ENCODE results near the gene TPD52L2. TPM values are rescaled to one million over a fixed set of nuclear protein-coding genes. Genes with fewer than 3 reads are reported as not detected.
"Not testable (repeated sequence)": the region's sequence is repeated elsewhere in the genome, so short reads cannot be mapped to it uniquely, and the experiment has no call there.

The TPD52L2 gene
- total RNA-seq, 1 donor from 2014 or later: 78.0 TPM

GRCh38 chr20:63851548-63851943 lies 13.5 kb upstream of the TPD52L2 start:
- ATAC-seq; intact Hi-C loops (cut with micrococcal nuclease); DNase-seq: not testable (repeated sequence)

- DNase-seq; intact Hi-C loops (cut with micrococcal nuclease); ATAC-seq: not testable (repeated sequence)
Observed at GRCh38 chr20:63853733-63854068, 11.4 kb upstream of the TPD52L2 start.

GRCh38 chr20:63854069-63854765 lies 10.9 kb upstream of the TPD52L2 start:
- intact Hi-C loops (cut with micrococcal nuclease): no loop called here
- ATAC-seq: peak; percentile 46
- peak; percentile 61 for DNase-seq

DNA sequence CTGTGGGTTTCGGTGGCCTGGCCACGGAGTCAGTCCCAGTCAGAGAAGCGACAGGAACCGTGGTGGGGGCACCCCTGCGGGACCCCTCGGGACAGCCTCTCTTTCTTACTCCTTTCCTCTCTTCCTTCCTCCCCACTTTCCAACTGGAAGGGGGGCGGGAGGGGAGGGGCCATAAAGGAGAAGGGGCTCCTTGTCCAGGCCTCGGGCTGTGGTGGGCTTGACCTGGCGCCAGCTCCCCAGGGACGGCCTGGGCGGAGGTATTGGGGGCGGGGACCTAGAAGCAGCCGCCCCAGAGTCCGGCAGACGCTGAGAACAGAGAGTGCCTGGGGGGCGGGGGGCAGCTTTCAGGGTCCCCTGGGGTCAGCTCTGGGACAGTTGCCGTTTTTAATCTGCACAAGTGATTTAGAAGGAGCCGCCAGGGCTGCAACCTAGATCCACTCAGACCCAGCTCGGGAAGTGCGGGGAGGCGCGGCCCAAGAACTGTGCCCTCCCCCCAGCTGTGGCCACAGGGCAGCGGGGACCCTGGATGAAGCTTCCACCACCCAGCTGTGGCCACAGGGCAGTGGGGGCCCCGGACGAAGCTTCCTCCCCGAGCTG lies 10.2 kb upstream of the TPD52L2 start:
- DNase-seq (peak; percentile 80), ATAC-seq (peak; percentile 61)
- intact Hi-C loops (cut with micrococcal nuclease): no loop called here

GRCh38 chr20:63855363-63856097 lies 9.5 kb upstream of the TPD52L2 start:
- peak; percentile 4 for ATAC-seq
- intact Hi-C loops (cut with micrococcal nuclease): no loop called here
- no peak for DNase-seq

- intact Hi-C loops (cut with micrococcal nuclease): no loop called here
- no peak for DNase-seq
Observed at GRCh38 chr20:63856098-63856511, 9.0 kb upstream of the TPD52L2 start.

DNA sequence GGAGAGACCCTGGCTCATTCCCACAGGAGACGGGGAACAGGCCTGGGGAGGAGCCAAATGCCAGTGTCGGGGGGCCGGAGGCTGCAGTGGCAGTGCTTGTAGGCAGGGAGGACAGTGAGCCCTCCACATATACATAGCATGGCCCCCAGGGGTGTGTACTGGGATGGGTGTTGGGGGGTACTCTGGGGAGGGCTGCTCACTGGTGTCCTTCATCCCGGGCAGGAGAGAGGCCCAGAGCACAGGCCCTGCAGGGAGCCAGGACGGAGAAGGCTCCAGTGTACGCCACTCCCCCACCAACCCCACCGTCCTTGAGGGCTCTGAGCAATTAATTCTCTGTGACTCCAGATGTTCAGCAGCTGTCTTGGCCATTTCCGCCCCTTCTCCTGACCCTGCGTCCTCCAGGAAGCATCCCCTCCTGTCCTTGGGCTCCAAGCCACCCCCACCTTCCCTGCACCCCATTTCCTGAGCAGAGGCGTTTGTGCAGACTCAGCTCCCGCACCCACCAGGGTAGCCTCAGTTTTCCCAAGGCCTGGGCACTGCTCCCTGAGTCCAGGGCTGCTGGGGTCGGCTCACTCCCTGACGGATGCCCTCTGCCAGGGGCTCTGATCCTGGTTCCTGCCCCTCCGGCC lies 7.2 kb upstream of the TPD52L2 start:
- DNase-seq: peak; percentile 62
- ATAC-seq: peak; percentile 35
- intact Hi-C loops (cut with micrococcal nuclease): no loop called here

More at GRCh38 chr20:63856098-63856511, 9.0 kb upstream of the TPD52L2 start:
- ATAC-seq: no peak

- intact Hi-C loops (cut with micrococcal nuclease): no loop called here
- ATAC-seq: peak; percentile 48
- DNase-seq: peak; percentile 68
Observed at GRCh38 chr20:63858393-63859165, 6.5 kb upstream of the TPD52L2 start.

- intact Hi-C loops (cut with micrococcal nuclease): no loop called here
- no peak for ATAC-seq
Observed at GRCh38 chr20:63859166-63859699, 5.8 kb upstream of the TPD52L2 start.

DNA sequence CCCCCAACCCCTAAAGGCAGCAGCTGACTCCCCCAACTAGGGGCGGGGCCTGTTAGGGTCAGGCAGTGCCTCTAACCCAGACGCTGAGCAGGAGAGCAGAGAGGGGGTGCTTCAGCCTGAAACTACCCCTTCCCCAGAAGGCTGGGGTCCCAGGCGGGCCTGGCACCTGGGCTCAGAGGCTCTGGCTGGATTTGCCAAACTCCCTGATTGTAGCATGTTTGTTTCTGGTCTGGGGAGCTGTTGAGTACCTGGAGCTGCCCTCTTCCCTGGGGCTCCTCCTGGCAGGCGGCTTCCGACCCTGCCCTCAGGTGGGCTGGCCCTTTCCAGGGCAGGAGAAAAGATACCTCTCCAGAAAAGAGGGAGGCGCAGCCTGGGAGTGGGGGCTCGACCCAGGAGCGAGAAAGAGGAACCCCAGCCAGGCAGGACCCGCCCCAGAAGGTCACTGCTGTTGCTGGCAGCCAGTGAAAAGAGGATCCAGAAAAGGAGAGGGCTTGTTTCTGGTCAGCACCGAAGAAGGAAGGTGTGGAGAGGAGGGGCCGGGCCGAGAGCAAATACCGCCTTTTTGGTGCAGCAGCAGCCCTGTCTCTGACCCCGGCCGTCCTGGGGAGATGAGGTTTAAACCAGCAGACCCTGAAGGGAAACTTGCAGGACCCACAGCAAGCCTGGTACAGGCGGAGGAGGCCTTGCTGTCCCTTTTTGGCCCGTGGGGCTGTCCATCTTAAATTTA lies 4.6 kb upstream of the TPD52L2 start:
- DNase-seq (peak; percentile 42), ATAC-seq (no peak)
- intact Hi-C loops (cut with micrococcal nuclease): loop anchor here (10.0 kb wide), 1 partner anchor 76 kb away; no protein-coding TSS in a partner anchor

More at GRCh38 chr20:63859166-63859699, 5.8 kb upstream of the TPD52L2 start:
- DNase-seq: no peak

DNA sequence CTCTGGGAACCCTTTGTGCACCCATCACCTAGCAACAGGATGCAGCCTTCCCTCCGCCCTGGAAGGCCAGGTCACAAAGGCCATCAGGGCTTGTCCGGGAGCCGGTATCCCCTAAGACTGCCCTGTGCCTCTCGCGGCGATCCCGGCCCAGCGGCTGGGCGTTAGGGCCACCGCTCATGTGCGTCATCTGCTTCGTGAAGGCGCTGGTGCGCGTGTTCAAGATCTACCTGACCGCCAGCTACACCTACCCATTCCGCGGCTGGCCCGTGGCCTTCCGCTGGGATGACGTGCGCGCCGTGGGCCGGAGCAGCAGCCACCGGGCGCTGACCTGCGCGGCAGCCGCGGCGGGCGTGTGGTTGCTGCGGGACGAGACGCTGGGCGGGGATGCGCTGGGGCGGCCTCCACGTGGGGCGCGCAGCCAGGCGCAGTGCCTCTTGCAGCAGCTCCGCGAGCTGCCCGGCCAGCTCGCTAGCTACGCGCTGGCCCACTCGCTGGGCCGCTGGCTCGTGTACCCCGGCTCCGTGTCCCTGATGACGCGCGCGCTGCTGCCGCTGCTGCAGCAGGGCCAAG lies 3.6 kb upstream of the TPD52L2 start, which contains the start of gene ABHD16B:
TSS of gene ABHD16B (plus strand) at position 134 of the 570 bp plus-strand sequence. CDS start at position 177, 43 bp downstream.
- ATAC-seq (no peak), DNase-seq (no peak)
- intact Hi-C loops (cut with micrococcal nuclease): loop anchor here (10.0 kb wide), 1 partner anchor 77 kb away; no protein-coding TSS in a partner anchor

- ATAC-seq: no peak
- no peak for DNase-seq
- intact Hi-C loops (cut with micrococcal nuclease): loop anchor here (10.0 kb wide), 1 partner anchor 77 kb away; no protein-coding TSS in a partner anchor
Observed at GRCh38 chr20:63861981-63862901, 2.8 kb upstream of the TPD52L2 start.

DNA sequence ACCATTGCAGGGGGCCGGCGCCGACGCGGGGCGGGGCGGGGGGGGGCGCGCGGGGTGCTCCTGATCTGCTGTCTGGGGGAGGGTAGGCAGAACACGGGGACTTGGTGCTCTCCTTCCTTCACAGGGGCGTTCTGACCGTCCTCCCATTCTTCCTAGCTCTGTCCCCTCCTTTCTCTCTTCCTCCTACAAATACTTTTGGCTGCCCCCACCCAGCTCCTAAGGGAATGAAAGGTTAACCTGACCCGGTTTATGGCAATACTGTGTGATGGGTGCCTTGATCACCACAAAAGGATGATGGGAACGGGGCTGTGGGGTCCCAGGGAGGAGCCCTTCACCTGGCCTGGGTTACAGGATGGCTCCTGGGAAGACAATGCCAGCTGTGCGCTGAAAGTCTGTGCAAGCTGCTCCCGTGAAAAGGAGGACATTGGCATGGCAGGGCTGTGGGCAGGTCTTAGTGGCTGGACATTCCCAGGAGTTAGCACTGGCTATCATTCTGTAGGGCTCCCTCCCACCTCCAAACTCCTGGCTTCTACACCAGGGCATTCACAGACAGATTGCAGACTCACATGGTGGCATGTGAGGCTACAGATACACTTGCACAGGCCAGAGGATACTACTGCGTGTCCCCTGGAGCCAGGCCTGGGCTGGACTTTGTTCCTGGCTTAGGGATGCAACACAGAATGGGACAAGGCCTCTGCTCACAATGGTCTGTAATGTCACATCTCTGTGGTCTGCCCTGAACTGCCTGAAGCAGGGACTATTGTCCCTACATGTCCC lies 1.9 kb upstream of the TPD52L2 start:
- ATAC-seq (no peak), DNase-seq (no peak)
- intact Hi-C loops (cut with micrococcal nuclease): loop anchor here (10.0 kb wide), 1 partner anchor 78 kb away; no protein-coding TSS in a partner anchor

DNA sequence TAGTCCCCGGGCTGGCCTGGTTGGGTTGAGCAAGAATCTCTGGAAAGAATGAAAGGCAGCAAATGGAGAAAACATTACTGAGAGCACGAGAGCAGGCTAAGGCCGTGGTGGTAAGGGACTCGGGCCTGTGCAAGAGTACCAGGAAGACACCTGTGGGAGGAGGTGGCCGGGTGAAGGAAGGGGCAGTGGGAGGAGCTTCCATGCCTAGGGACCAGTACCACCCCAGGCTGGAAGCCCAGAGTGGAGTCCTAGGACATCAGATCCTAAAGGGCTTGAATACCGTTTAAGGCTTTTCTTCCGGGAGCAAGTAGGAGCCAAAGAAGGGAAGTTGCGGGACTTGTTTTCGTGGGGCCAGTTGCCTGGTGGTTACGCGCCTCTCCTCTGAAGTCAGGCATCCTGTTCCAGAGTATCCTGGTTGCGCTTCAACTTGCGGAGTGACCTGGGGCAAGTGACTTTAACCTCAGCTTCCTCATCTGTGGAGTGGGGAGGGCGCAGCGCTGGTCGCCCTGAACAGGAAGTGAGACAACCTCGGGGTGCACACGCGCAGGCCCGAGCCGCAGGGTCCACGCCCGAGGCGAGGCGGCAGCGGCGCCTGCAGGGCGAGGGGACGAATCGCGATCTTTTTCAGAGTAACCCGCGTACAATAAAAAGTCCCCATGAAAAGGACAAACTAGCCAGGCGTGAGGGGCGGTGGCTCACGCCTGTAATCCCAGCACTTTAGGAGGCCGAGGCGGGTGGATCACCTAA lies 1.1 kb upstream of the TPD52L2 start:
- DNase-seq (peak; percentile 92), ATAC-seq (peak; percentile 84)
- intact Hi-C loops (cut with micrococcal nuclease): loop anchor here (10.0 kb wide), 1 partner anchor 79 kb away; no protein-coding TSS in a partner anchor

DNA sequence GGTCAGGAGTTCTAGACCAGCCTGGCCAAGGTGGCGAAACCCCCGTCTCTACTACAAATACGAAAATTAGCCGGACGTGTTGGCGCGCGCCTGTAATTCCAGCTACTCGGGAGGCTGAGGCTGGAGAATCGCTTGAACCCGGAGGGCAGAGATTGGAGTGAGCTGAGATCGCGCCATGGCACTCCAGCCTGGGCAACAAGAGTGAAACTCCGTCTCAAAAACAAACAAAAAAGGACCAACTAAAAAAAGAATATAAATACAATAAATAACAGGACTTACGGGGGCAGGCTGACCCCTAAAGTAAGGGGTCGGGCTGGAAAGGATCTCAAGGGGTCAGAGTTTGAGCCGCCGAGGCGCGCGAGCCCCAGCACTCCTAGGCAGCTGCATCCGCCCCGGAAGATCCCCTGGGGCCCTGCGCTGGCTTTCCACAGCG lies 509 bp upstream of the TPD52L2 start:
- ATAC-seq (no peak), DNase-seq (no peak)
- intact Hi-C loops (cut with micrococcal nuclease): loop anchor here (10.0 kb wide), 1 partner anchor 80 kb away; no protein-coding TSS in a partner anchor

Data from left ventricle myocardium superior (tissue), 1 donor.